C4-2B (cell line): ENCODE measurements around the gene COL19A1.
A peak's percentile ranks its signal among the peaks of the same experiment; 100 is the strongest.
"Not testable (repeated sequence)": the region's sequence is repeated elsewhere in the genome, so short reads cannot be mapped to it uniquely, and the experiment has no call there.

Experiments used
- H3K27ac ChIP-seq: fragments of 450-650 bp; 2 replicates; pipeline ENCODE4 v1.5.1; 2017
- ZFX ChIP-seq: fragments of 450-650 bp; IDR thresholded peaks from 2 replicates; pipeline ENCODE4 v1.6.1; 2017
- TF ChIP-seq, protein P1 (sequence below): fragments of 450-650 bp; conservative IDR thresholded peaks from 2 replicates; pipeline ENCODE4 v1.5.1; 2017; ENCODE audit warnings: mild to moderate bottlenecking

COL19A1 gene

DNA sequence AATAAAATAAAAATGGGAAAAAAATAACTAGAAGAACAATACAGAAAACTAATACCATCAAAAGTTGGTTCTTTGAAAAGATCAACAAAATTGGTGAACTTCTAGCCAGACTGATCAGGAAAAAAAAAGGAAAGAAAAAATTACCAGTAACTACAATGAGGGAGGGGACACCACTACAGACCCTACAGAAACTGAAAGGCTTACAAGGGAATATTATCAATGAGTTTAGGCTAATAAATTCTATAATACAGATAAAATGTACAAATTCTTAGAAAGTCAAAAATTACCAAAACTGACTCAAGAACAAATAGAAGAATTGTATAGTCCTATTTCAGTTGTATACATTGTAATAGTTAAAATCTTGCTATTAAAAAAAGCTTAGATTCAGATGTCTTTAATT is 141.8 kb downstream of the COL19A1 start:
- H3K27ac ChIP-seq = no peak overlapping the region
- TF ChIP-seq ZFX = no peak
- TF ChIP-seq, protein P1, sequence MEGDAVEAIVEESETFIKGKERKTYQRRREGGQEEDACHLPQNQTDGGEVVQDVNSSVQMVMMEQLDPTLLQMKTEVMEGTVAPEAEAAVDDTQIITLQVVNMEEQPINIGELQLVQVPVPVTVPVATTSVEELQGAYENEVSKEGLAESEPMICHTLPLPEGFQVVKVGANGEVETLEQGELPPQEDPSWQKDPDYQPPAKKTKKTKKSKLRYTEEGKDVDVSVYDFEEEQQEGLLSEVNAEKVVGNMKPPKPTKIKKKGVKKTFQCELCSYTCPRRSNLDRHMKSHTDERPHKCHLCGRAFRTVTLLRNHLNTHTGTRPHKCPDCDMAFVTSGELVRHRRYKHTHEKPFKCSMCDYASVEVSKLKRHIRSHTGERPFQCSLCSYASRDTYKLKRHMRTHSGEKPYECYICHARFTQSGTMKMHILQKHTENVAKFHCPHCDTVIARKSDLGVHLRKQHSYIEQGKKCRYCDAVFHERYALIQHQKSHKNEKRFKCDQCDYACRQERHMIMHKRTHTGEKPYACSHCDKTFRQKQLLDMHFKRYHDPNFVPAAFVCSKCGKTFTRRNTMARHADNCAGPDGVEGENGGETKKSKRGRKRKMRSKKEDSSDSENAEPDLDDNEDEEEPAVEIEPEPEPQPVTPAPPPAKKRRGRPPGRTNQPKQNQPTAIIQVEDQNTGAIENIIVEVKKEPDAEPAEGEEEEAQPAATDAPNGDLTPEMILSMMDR = no peak

DNA sequence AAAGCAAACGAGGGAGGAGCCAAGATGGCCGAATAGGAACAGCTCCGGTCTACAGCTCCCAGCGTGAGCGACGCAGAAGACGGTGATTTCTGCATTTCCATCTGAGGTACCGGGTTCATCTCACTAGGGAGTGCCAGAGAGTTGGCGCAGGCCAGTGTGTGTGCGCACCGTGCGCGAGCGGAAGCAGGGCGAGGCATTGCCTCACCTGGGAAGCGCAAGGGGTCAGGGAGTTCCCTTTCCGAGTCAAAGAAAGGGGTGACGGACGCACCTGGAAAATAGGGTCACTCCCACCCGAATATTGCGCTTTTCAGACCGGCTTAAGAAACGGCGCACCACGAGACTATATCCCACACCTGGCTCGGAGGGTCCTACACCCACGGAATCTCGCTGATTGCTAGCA is 144.0 kb downstream of the COL19A1 start:
- H3K27ac ChIP-seq = not testable (repeated sequence)
- TF ChIP-seq, protein P1 = peak; percentile 24

DNA sequence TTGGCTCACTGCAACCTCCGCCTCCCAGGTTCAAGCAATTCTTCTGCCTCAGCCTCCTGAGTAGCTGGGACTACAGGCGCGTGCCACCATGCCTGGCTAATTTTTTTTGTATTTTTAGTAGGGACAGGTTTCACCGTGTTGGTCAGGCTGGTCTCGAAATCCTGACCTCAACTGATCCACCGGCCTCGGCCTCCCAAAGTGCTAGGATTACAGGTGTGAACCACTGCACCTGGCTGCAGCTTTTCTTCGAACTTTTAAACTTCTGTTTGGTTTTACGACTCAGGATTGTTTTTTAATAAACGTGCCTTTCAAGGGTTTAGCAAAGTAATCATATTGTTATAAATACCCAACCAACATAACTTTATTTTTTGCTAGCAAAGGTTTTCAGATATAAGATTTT is 156.8 kb downstream of the COL19A1 start:
- not testable (repeated sequence) for H3K27ac ChIP-seq

DNA sequence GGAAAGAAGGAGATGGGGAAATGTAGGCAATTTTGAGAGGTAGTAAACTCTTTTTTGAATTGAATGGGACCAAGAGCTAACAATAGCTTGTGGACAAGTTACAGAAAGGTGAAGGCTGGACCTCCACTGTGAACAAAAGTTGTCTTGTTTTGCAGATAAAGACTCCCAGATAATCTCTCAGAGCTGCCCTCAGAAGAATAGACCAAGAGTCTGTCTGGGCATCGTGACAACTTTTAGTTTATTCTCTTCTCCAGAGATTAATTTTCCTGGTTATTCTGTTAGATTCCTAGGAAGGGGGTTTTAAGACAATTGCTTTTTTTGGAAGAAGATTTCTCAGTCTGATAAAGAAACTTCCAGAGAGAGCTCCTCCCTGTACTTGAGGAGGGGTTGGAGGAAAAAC is 161.9 kb downstream of the COL19A1 start:
- no peak overlapping the region for H3K27ac ChIP-seq
- TF ChIP-seq, protein P1 = no peak
- TF ChIP-seq ZFX = no peak

DNA sequence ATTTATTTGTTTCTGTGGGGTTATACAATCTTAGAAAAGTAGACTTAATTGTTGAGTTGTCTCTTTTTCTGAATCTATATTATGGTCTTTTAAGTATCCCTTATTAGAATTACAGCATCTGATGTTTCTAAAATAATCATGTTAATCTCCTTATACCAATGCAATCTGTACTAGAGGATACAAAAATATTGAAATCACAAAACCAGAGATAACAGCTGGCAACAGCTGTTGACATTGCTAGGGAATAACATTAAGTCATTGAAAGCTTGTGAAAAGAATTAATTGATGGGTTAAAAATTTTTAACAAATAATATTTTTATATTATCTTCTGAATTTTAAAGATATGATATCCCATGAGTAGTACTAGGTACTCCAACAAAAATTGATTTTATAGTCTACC is 162.6 kb downstream of the COL19A1 start:
- no peak overlapping the region for H3K27ac ChIP-seq
- TF ChIP-seq, protein P1 = no peak
- no peak for TF ChIP-seq ZFX

DNA sequence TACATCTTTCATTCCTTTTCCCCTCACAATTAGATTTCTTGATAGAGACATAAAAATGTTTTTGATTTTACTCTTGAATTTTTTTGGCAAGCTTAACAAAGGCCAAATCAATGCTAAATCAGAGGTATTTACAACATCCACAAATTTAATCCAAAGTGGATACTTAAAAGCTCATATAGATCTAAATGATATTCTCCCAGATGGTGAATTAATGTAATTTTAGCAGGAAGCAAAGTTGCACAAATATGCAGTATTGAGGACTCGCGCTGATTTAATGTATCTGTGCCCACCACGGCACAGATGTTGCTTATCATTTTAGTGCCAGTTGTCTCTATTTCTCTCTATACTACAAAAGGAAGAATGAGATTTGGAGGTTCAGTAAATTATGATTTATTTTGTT is 167.4 kb downstream of the COL19A1 start:
- TF ChIP-seq ZFX = no peak
- TF ChIP-seq, protein P1 = no peak
- H3K27ac ChIP-seq = no peak overlapping the region

DNA sequence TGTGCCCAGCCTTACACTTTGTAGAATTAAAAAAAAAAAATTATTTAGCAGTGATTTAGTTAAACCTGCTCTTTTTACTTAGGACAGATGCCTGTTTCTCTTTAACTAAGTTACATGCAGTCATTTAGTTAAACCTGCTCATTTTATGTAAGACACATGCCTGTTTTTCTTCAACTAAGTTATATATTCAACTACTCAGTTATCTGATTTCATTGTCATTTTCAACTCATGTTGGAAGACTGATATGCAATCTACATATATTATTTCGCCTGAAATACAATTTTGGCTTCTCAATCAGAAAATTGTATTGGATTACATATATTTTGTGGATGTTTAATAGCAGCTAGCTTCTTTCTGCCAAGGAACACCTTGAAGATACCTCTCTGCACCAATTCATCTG is 171.1 kb downstream of the COL19A1 start:
- no peak for TF ChIP-seq ZFX
- TF ChIP-seq, protein P1 = no peak
- H3K27ac ChIP-seq = no peak overlapping the region

DNA sequence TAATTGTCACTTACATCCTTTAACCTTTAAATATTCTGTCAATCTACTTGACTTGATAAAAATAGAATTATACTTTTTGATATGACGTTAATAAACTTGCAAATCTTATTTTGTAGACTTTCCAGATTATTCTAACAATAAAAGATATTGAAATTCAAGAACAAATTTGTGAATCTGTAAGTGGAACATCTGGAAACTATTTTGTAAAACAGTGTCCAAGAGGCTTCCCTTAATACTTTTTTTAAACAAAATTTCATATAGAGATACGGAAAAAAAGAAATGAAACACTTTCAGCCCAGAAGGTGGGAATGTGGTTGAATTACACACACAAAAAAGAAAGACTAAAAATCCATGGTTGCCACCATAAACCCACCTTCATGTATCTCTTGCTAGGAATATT is 174.4 kb downstream of the COL19A1 start:
- TF ChIP-seq ZFX = no peak
- TF ChIP-seq, protein P1 = no peak
- no peak overlapping the region for H3K27ac ChIP-seq
